Neural cell (in vitro differentiated cells): Measurements from ENCODE around the gene TMEM208. TPM values are rescaled to one million over a fixed set of nuclear protein-coding genes. Genes with fewer than 3 reads are reported as not detected.

Source experiments
- H2AFZ ChIP-seq: fragments of 200-600, 300-800 bp; sonication (generic), shearing (Covaris generic); 2 replicates; pipeline ENCODE4 v1.6.0; 2014; ENCODE audit warnings: low read depth, mild to moderate bottlenecking, antibody characterized with exemption, low read length, moderate library complexity
- H3F3A ChIP-seq: fragments of 200-600 bp; shearing (Covaris generic); 2 replicates; pipeline ENCODE4 v1.6.1; 2016; ENCODE audit warnings: mild to moderate bottlenecking, moderate library complexity, mixed read lengths, antibody characterized with exemption, low read length; ENCODE audit not compliant: insufficient read depth, poor library complexity, severe bottlenecking
- H3K27ac ChIP-seq: fragments of 200-600, 300-800 bp; sonication (generic), shearing (Covaris generic); 2 replicates; pipeline ENCODE4 v1.5.1; 2014; ENCODE audit warnings: mild to moderate bottlenecking, low read length, moderate library complexity
- H3K27me3 ChIP-seq: fragments of 300-800, 200-600 bp; sonication (generic), shearing (Covaris generic); 2 replicates; pipeline ENCODE4 v1.6.0; 2014; ENCODE audit warnings: mild to moderate bottlenecking, low read depth, low read length, moderate library complexity; ENCODE audit not compliant: insufficient read depth
- H3K36me3 ChIP-seq: fragments of 300-800, 200-600 bp; sonication (generic), shearing (Covaris generic); 2 replicates; pipeline ENCODE4 v1.5.1; 2014; ENCODE audit warnings: mild to moderate bottlenecking, antibody characterized with exemption, low read length, moderate library complexity; ENCODE audit not compliant: insufficient read depth
- H3K4me2 ChIP-seq: fragments of 300-800, 200-600 bp; sonication (generic), shearing (Covaris generic); 2 replicates; pipeline ENCODE4 v1.6.0; 2014; ENCODE audit warnings: mild to moderate bottlenecking, low read length
- H3K4me3 ChIP-seq: fragments of 300-800, 200-600 bp; sonication (generic), shearing (Covaris generic); 2 replicates; pipeline ENCODE4 v1.5.1; 2014; ENCODE audit warnings: mild to moderate bottlenecking, low read length, moderate library complexity
- H3K79me2 ChIP-seq: fragments of 200-600 bp; shearing (Covaris generic); replicated peaks from 2 replicates; pipeline ENCODE4 v1.6.0; 2014; ENCODE audit warnings: mild to moderate bottlenecking, low read length, moderate library complexity; ENCODE audit not compliant: insufficient read depth
- H3K9ac ChIP-seq: fragments of 300-800, 200-600 bp; sonication (generic), shearing (Covaris generic); 2 replicates; pipeline ENCODE4 v1.6.1; 2016; ENCODE audit warnings: mild to moderate bottlenecking, low read length, mixed read lengths
- H3K9me2 ChIP-seq: fragments of 200-600 bp; shearing (Covaris generic); 2 replicates; pipeline ENCODE4 v1.6.1; 2016; ENCODE audit warnings: mild to moderate bottlenecking, low read length, mixed read lengths; ENCODE audit not compliant: insufficient read depth
- H3K9me3 ChIP-seq: fragments of 200-600, 300-800 bp; sonication (generic), shearing (Covaris generic); 2 replicates; pipeline ENCODE4 v1.6.1; 2016; ENCODE audit warnings: mild to moderate bottlenecking, mixed run types, low read length, moderate library complexity, mixed read lengths
- H4K20me1 ChIP-seq: fragments of 200-600 bp; shearing (Covaris generic); 2 replicates; pipeline ENCODE4 v1.6.1; 2016; ENCODE audit warnings: mild to moderate bottlenecking, mixed run types; ENCODE audit not compliant: insufficient read depth
- CTCF ChIP-seq: fragments of 450-650 bp; IDR thresholded peaks from 2 replicates; pipeline ENCODE4 v1.5.1; 2014; ENCODE audit warnings: antibody characterized with exemption, mild to moderate bottlenecking, moderate library complexity; ENCODE audit not compliant: poor library complexity, severe bottlenecking
- EP300 ChIP-seq: fragments of 450-650 bp; conservative IDR thresholded peaks from 2 replicates; pipeline ENCODE4 v1.6.1; 2014; ENCODE audit warnings: antibody characterized with exemption, mild to moderate bottlenecking, moderate library complexity; ENCODE audit not compliant: poor library complexity, severe bottlenecking
- EZH2 ChIP-seq: fragments of 200-600, 300-800 bp; shearing (Covaris generic), sonication (generic); IDR thresholded peaks from 2 replicates; pipeline ENCODE4 v1.6.1; 2014; ENCODE audit warnings: antibody characterized with exemption, low read length, borderline replicate concordance, mild to moderate bottlenecking; ENCODE audit not compliant: insufficient read depth, poor library complexity, severe bottlenecking
- MXI1 ChIP-seq: fragments of 450-650 bp; conservative IDR thresholded peaks from 2 replicates; pipeline ENCODE4 v1.6.1; 2014; ENCODE audit warnings: antibody characterized with exemption, mild to moderate bottlenecking; ENCODE audit not compliant: poor library complexity, severe bottlenecking
- POLR2AphosphoS5 ChIP-seq: IDR thresholded peaks from 2 replicates; pipeline ENCODE4 v1.6.1; 2012
- RAD21 ChIP-seq: fragments of 450-650 bp; conservative IDR thresholded peaks from 2 replicates; pipeline ENCODE4 v1.6.1; 2014; ENCODE audit warnings: antibody characterized with exemption, mild to moderate bottlenecking, moderate library complexity
- REST ChIP-seq: IDR thresholded peaks from 2 replicates; pipeline ENCODE4 v1.6.1; 2012; ENCODE audit warnings: borderline replicate concordance
- SMC3 ChIP-seq: fragments of 450-650 bp; conservative IDR thresholded peaks from 2 replicates; pipeline ENCODE4 v1.6.1; 2014; ENCODE audit warnings: antibody characterized with exemption, mild to moderate bottlenecking, moderate library complexity; ENCODE audit not compliant: poor library complexity
- TAF1 ChIP-seq: IDR thresholded peaks from 2 replicates; pipeline ENCODE4 v1.6.1; 2012; ENCODE audit warnings: low read depth
- polyA plus RNA-seq: library from polyadenylated mRNA; depleted of rRNA; stranded (reverse); fragments of >200 nt; gene quantifications from 2 replicates; pipeline ENCODE4 v1.2.3, GENCODE V29; 2014

TMEM208 gene
- polyA plus RNA-seq, 1 donor from 2014 or later = 53.5 TPM

DNA sequence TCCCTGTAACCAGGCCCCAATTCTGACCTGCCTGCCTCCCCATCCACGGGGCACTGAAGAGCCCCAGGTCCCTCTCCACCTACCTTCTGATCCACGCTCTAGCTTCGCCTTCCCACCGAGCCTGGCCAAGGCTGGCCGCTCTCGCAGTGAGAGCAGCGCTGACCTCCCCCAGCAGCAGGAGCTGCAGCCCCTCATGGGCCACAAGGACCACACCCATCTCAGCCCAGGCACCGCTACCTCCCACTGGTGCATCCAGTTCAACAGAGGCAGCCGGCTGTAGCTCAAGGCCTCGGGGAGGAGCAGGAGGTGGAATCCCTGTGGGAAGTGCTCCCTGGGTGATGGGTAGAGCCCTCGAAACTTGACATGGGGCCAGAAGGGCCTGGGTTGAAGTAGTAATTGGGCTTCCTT is 44.0 kb downstream of the TMEM208 start:
- Histone ChIP-seq H3K9me3 (no peaks in the 10 kb centered on the region), H3K79me2 (no peaks in the 10 kb centered on the region)
- TF ChIP-seq POLR2AphosphoS5 = no peak
- TF ChIP-seq REST = no peak
- no peak for TF ChIP-seq SMC3
- TF ChIP-seq RAD21 = no peak
- TF ChIP-seq EP300 = no peak
- TF ChIP-seq MXI1 = no peak
- no peak for TF ChIP-seq EZH2
- no peak for TF ChIP-seq TAF1
- no peak for TF ChIP-seq CTCF

DNA sequence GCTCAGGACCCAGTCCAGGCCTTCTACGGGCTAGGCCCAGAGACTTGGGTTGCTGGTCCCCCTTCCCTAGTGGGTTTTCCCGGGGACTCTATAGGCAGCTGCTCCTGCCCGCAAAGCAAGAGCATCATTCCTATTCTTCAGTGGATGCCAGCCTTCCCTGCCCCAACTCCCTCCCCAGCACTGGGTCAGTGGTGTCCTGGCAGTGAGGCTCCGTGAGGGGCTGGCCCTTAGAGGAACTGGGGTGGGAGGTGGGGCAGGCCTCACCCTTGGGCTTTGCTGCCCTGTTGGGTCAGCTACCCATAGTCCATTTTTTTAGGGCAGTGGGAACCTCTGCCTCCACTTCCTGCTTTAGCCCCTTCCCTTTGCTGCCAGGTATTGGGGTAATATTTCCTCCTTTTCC is 44.5 kb downstream of the TMEM208 start:
- H3K27me3 ChIP-seq = no peaks in the 10 kb centered on the region
- H3K27ac ChIP-seq = no peak overlapping the region
- H3K4me3 ChIP-seq = no peak overlapping the region
- H3K4me2 ChIP-seq = no peak overlapping the region
- no peaks in the 10 kb centered on the region for H3K79me2 ChIP-seq
- H4K20me1 ChIP-seq = no peaks in the 10 kb centered on the region
- H3K9ac ChIP-seq = no peak overlapping the region
- no peaks in the 10 kb centered on the region for H3K9me3 ChIP-seq
- no peaks in the 10 kb centered on the region for H3F3A ChIP-seq
- no peak overlapping the region for H2AFZ ChIP-seq
- no peaks in the 10 kb centered on the region for H3K36me3 ChIP-seq
- H3K9me2 ChIP-seq = no peaks in the 10 kb centered on the region
- no peak for TF ChIP-seq MXI1
- no peak for TF ChIP-seq RAD21
- TF ChIP-seq TAF1 = no peak
- TF ChIP-seq SMC3 = no peak
- TF ChIP-seq CTCF = no peak
- no peak for TF ChIP-seq EP300
- no peak for TF ChIP-seq REST
- TF ChIP-seq POLR2AphosphoS5 = no peak
- TF ChIP-seq EZH2 = no peak

More for the DNA sequence above, 44.0 kb downstream of the TMEM208 start:
- Histone ChIP-seq H3F3A (no peaks in the 10 kb centered on the region), H3K36me3 (no peaks in the 10 kb centered on the region), H3K27me3 (no peaks in the 10 kb centered on the region), H3K4me2 (no peak overlapping the region), H3K9me2 (no peaks in the 10 kb centered on the region), H3K9ac (no peak overlapping the region), H2AFZ (no peak overlapping the region), H3K4me3 (no peak overlapping the region), H3K27ac (no peak overlapping the region), H4K20me1 (no peaks in the 10 kb centered on the region)
